ENCODE measurements around the gene STARD4.

STARD4 gene

DNA sequence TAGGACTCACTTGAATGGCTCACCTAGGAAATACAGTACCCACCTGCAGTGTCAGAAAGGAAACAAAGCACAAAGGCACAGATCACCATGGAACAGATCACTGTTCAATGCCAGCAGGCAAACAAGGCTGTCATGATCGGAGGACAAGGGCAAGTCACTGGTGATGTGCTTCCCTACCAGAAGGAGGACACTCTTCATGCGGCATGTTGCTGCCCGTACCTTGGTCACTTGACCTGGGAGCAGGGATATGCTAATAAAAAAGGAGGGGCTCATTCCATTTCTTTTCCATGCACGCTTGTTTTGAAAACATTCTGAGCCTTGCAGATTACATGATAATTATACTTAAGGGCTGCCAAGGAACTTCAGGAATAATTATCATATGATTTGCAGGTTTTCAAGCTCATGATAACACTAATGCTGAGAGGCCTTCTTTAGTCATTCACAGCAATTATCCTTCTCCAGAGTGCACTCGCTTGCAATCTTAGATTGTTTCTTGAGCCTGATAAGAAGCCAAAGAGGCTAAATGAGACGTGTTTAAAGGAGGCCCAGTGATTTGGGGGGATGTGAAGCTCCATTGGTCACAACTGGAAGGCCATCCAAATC lies 36.1 kb upstream of the STARD4 start:
- no peak for TF ChIP-seq CTCF (conservative IDR thresholded peaks at IDR 0.05; ENCODE audit: low read length)
- no peak for DNase-seq (ENCODE audit: low read depth)
- H3K4me3 ChIP-seq (ENCODE audit: low read length): no peak overlapping the region

DNA sequence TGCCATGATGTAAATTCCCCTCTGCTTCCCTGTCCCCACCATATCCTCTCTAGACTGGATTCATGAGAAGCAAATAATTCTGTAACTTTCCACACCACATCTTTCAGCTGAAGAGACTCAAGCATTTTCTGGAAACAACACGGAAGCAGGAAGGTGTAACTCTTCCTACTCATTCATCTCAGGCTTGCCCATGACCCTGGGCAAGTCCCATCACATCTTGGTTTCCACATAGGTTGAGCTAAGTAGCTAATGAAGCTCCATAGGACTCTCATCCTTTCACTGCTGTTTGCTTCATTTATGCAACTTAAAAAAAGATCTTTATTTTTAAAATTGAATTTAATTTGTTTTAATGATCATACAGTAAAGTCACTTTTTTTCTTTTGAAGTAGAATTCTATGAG lies 32.7 kb upstream of the STARD4 start:
- TF ChIP-seq CTCF (conservative IDR thresholded peaks at IDR 0.05; ENCODE audit: low read length): no peak
- no peak overlapping the region for H3K4me3 ChIP-seq (ENCODE audit: low read length)
- no peak for DNase-seq (ENCODE audit: low read depth)

DNA sequence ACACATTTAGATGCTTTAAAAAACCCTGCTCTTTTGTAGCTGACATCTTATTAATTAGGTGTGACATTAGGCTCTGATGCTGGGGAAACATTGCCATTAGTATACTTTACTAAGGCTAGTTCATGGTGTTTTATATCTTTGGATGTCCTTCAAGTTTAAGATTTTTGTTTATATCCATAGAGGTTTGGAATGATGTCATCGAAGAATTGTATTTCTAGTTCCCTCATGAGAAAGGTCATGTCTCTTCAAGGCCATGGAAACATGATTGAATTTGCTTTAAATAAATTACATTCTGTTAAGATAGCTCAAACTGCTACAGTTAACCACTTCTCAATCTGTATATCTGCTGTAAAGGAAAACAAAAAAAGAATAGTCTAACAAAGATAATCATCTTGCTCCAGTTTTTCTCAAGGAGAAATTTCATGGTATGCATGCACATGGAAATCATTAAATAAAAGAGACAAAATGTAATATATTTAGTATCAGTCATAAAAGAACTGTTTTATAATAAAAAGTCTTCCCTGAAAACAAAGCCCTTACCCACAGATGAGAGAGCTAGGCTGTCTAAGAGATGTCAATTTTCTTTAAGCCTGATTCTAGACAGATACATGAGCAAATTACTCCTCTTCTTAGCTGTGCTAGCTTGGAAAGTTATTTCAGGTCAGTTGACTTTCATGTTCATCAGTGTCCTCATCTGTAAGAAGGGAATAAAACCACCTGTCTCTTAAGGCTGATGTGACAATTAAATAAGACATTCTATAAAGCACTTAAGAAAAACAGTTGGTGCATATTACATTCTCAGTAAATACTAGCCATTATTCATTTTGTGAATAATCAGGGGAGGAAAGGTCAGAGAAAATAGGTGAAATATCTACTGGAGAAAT lies 25.0 kb upstream of the STARD4 start:
- H3K4me3 ChIP-seq (ENCODE audit: low read length): no peak overlapping the region
- no peak for DNase-seq (ENCODE audit: low read depth)
- no peak for TF ChIP-seq CTCF (conservative IDR thresholded peaks at IDR 0.05; ENCODE audit: low read length)

DNA sequence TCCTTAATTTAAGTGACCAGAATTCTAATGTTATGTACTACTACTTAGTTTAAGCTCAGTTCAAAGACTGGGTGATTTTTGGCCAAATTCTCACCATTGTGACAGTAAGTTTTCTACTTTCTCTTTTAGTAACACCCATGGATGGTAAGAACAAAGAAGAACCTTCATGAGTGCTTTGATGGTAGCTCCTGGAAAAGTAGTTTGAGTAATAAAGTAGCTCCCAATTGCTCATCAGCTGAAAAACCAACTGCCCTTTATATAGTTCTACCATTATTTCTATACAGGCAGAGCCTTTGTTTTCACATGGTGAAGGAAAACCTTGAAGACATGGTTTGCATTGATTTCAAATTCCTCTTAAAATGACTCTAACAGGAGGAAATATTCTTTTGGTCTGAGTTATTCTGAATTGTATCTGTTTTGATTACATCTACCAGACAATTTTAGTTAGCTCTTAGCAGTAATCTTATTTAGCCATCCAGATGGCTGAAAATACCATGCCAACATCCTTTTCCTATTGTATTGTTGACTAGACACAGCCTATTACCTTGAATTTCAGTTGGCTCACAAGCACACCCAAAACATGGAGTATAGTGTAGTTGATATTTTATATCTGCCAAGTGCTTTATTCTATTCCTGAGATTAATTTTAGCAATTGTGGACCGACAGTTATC lies 23.7 kb upstream of the STARD4 start:
- no peak overlapping the region for H3K4me3 ChIP-seq (ENCODE audit: low read length)
- no peak for DNase-seq (ENCODE audit: low read depth)
- TF ChIP-seq CTCF (conservative IDR thresholded peaks at IDR 0.05; ENCODE audit: low read length): no peak

GRCh38 chr5:111532886-111533582 lies 20.7 kb upstream of the STARD4 start:
- peak; percentile 41 for DNase-seq (ENCODE audit: low read depth)
- H3K4me3 ChIP-seq (ENCODE audit: low read length): no peak overlapping the region
- TF ChIP-seq CTCF (conservative IDR thresholded peaks at IDR 0.05; ENCODE audit: low read length): no peak

GRCh38 chr5:111530298-111530740 lies 18.0 kb upstream of the STARD4 start:
- TF ChIP-seq CTCF (conservative IDR thresholded peaks at IDR 0.05; ENCODE audit: low read length): no peak
- peak; percentile 66 for DNase-seq (ENCODE audit: low read depth)
- H3K4me3 ChIP-seq (ENCODE audit: low read length): no peak overlapping the region

Data from AG10803 (cell line).